Measurements from ENCODE around the gene TSSK2. TPM values are rescaled to one million over a fixed set of nuclear protein-coding genes. Genes with fewer than 3 reads are reported as not detected.

TSSK2 gene
- polyA plus RNA-seq, 1 donor from 2014 or later: not detected

DNA sequence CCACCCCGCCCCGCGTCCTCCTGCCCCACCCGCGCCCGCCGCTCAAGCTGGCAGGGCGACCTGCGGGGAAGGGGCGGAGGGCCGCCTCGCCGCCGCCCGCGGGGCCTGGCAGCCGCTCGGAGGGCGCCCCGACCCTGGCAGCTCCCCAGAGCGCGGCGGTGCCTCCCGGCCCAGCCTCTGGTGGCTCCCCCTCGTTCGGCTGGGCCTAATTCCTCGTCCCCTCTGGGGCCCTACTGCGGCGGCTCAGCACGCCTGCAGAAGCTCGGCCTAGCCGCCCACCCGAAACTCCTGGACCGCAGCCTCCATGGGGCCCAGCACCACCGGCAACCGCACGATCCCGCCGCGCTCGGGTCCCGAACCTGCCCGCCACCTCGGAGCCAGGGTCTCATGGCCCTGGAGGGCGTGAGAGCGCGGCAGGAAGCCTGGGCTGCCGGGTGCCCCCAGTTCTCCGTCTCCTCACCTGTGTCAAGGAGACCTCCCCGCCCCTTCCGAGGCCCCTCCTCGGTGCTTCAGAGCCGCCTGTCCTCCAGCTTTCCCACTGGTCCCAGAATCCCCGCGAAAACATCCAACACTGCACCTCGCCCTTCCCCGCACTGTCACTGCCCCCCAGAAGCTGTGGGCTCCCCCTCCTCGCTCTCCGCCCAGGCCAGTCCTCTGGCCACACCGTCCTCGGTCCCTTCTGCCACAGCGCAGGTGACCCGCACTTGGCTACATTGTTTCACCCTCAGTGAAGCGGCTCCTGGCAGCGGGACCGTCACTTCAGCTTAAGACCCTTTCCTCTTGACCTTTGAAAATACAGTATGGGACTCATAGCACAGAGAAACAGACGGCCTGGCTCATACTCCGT, 19.6 kb downstream of the TSSK2 start:
- H3K4me3 ChIP-seq (ENCODE audit: low read length): no peak overlapping the region

GRCh38 chr22:19151329-19152191, 20.5 kb downstream of the TSSK2 start:
- no peak overlapping the region for H3K27ac ChIP-seq (ENCODE audit: low read length)
- H3K9ac ChIP-seq (ENCODE audit: low read length): no peak overlapping the region
- H4K20me1 ChIP-seq (ENCODE audit: insufficient read depth): no peaks in the 10 kb centered on the region
- no peak for TF ChIP-seq EZH2 (IDR thresholded peaks at IDR 0.05; ENCODE audit: borderline replicate concordance, insufficient read depth, low read length, poor library complexity, severe bottlenecking)
- TF ChIP-seq, protein P1, sequence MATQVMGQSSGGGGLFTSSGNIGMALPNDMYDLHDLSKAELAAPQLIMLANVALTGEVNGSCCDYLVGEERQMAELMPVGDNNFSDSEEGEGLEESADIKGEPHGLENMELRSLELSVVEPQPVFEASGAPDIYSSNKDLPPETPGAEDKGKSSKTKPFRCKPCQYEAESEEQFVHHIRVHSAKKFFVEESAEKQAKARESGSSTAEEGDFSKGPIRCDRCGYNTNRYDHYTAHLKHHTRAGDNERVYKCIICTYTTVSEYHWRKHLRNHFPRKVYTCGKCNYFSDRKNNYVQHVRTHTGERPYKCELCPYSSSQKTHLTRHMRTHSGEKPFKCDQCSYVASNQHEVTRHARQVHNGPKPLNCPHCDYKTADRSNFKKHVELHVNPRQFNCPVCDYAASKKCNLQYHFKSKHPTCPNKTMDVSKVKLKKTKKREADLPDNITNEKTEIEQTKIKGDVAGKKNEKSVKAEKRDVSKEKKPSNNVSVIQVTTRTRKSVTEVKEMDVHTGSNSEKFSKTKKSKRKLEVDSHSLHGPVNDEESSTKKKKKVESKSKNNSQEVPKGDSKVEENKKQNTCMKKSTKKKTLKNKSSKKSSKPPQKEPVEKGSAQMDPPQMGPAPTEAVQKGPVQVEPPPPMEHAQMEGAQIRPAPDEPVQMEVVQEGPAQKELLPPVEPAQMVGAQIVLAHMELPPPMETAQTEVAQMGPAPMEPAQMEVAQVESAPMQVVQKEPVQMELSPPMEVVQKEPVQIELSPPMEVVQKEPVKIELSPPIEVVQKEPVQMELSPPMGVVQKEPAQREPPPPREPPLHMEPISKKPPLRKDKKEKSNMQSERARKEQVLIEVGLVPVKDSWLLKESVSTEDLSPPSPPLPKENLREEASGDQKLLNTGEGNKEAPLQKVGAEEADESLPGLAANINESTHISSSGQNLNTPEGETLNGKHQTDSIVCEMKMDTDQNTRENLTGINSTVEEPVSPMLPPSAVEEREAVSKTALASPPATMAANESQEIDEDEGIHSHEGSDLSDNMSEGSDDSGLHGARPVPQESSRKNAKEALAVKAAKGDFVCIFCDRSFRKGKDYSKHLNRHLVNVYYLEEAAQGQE (IDR thresholded peaks at IDR 0.05; ENCODE audit: borderline replicate concordance): no peak
- TF ChIP-seq EP300 (conservative IDR thresholded peaks at IDR 0.05; ENCODE audit: poor library complexity, severe bottlenecking): no peak
- no peak for TF ChIP-seq POLR2AphosphoS5 (IDR thresholded peaks at IDR 0.05)
- no peak for TF ChIP-seq CTCF (IDR thresholded peaks at IDR 0.05; ENCODE audit: poor library complexity, severe bottlenecking)
- no peak for TF ChIP-seq RAD21 (conservative IDR thresholded peaks at IDR 0.05)
- no peak for TF ChIP-seq MXI1 (conservative IDR thresholded peaks at IDR 0.05; ENCODE audit: poor library complexity, severe bottlenecking)
- TF ChIP-seq SMC3 (conservative IDR thresholded peaks at IDR 0.05; ENCODE audit: poor library complexity): no peak
- TF ChIP-seq TAF1 (IDR thresholded peaks at IDR 0.05; ENCODE audit: low read depth): no peak
- no peak overlapping the region for H3K4me3 ChIP-seq (ENCODE audit: low read length)
- H3K79me2 ChIP-seq (replicated peaks; ENCODE audit: insufficient read depth, low read length): no peaks in the 10 kb centered on the region
- H3F3A ChIP-seq (ENCODE audit: insufficient read depth, low read length, poor library complexity, severe bottlenecking): no peaks in the 10 kb centered on the region
- H2AFZ ChIP-seq (ENCODE audit: low read depth, low read length): no peak overlapping the region
- no peaks in the 10 kb centered on the region for H3K9me2 ChIP-seq (ENCODE audit: insufficient read depth, low read length)
- H3K27me3 ChIP-seq (ENCODE audit: insufficient read depth, low read depth, low read length): peaks cover 68% of the 10 kb centered on the region
- H3K36me3 ChIP-seq (ENCODE audit: insufficient read depth, low read length): no peaks in the 10 kb centered on the region
- H3K4me2 ChIP-seq (ENCODE audit: low read length): no peak overlapping the region
- peaks cover 6% of the 10 kb centered on the region for H3K9me3 ChIP-seq (ENCODE audit: low read length)

More for the DNA sequence above, 19.6 kb downstream of the TSSK2 start:
- Histone ChIP-seq H3K79me2 (replicated peaks; ENCODE audit: insufficient read depth, low read length) (no peaks in the 10 kb centered on the region), H2AFZ (ENCODE audit: low read depth, low read length) (no peak overlapping the region), H3K4me2 (ENCODE audit: low read length) (no peak overlapping the region), H3K27me3 (ENCODE audit: insufficient read depth, low read depth, low read length) (peaks cover 74% of the 10 kb centered on the region), H4K20me1 (ENCODE audit: insufficient read depth) (no peaks in the 10 kb centered on the region), H3K9ac (ENCODE audit: low read length) (no peak overlapping the region), H3K27ac (ENCODE audit: low read length) (no peak overlapping the region), H3K36me3 (ENCODE audit: insufficient read depth, low read length) (no peaks in the 10 kb centered on the region), H3F3A (ENCODE audit: insufficient read depth, low read length, poor library complexity, severe bottlenecking) (no peaks in the 10 kb centered on the region), H3K9me3 (ENCODE audit: low read length) (peaks cover 6% of the 10 kb centered on the region), H3K9me2 (ENCODE audit: insufficient read depth, low read length) (no peaks in the 10 kb centered on the region)
- TF ChIP-seq MXI1 (conservative IDR thresholded peaks at IDR 0.05; ENCODE audit: poor library complexity, severe bottlenecking) (no peak), EZH2 (IDR thresholded peaks at IDR 0.05; ENCODE audit: borderline replicate concordance, insufficient read depth, low read length, poor library complexity, severe bottlenecking) (peak; percentile 97)

All from neural cell (in vitro differentiated cells).